OCI-LY1 (cell line): ENCODE data around the gene OTOF.

Experiments
- EZH2 ChIP-seq: fragments of 200-600 bp; sonication (generic), shearing (Covaris generic); IDR thresholded peaks from 2 replicates; pipeline ENCODE4 v1.8.0; 2017; ENCODE audit warnings: borderline replicate concordance, mixed run types, mild to moderate bottlenecking, antibody characterized with exemption, low read length, moderate library complexity, mixed read lengths
- TF ChIP-seq, protein P1 (sequence below): fragments of 200-600 bp; sonication (generic), shearing (Covaris generic); IDR thresholded peaks from 2 replicates; pipeline ENCODE4 v1.5.1; 2017; ENCODE audit warnings: mild to moderate bottlenecking, antibody characterized with exemption, low read length, moderate library complexity, mixed read lengths

DNA sequence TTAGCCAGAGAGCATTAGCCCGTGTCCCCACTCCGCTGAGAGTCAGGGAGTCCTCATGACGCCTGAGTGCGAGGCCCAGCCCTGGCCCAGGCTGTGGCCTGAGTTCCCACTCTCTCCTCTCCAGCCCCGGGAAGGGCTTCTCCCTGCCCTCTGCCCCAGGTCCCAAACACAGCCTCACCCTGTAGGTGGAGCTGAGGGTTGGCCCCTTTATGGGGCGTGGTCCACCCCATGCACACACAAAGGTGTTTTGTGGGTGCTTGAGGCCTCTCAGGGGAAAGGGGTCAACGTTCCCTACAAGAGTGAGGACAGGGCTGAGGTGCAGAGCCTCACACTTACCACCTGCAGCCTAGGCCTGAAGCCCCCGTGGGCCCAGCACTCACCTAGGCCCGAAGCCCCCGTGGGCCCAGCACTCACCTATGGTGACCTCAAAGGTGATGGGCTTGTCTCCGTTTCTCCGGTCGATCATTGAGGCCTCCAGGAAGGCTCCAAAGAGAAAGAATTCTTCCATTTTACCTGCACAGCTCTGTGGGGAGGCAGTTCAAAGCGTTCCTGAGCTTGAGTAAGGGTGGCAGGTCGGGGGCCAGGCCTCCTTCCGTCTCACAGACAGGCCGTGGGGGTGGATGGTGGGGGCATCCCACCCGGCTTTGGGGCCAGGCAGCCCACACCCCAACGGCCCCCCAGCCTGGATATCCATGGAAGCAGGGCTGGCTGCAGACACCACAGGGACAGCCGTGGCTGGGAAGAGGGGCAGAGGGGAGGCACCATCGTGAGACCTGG lies 2.1 kb upstream of the OTOF start:
- TF ChIP-seq, protein P1, sequence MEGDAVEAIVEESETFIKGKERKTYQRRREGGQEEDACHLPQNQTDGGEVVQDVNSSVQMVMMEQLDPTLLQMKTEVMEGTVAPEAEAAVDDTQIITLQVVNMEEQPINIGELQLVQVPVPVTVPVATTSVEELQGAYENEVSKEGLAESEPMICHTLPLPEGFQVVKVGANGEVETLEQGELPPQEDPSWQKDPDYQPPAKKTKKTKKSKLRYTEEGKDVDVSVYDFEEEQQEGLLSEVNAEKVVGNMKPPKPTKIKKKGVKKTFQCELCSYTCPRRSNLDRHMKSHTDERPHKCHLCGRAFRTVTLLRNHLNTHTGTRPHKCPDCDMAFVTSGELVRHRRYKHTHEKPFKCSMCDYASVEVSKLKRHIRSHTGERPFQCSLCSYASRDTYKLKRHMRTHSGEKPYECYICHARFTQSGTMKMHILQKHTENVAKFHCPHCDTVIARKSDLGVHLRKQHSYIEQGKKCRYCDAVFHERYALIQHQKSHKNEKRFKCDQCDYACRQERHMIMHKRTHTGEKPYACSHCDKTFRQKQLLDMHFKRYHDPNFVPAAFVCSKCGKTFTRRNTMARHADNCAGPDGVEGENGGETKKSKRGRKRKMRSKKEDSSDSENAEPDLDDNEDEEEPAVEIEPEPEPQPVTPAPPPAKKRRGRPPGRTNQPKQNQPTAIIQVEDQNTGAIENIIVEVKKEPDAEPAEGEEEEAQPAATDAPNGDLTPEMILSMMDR = no peak
- TF ChIP-seq EZH2 = no peak
